Nephron progenitor cell (in vitro differentiated cells): ENCODE measurements around the gene PCDH8.
"Not testable (repeated sequence)": the region's sequence is repeated elsewhere in the genome, so short reads cannot be mapped to it uniquely, and the experiment has no call there.

Source experiments
- DNase-seq: peaks from one replicate; pipeline ENCODE4 v3.0.0; 2021
- H3K27ac Mint-ChIP-seq: 2 replicates; pipeline ENCODE4 v1.8.0; 2021; ENCODE audit warnings: mild to moderate bottlenecking, moderate library complexity, mixed read lengths
- H3K27me3 Mint-ChIP-seq: 2 replicates; pipeline ENCODE4 v1.8.0; 2021; ENCODE audit warnings: mild to moderate bottlenecking, low read depth, mixed read lengths; ENCODE audit not compliant: poor library complexity
- H3K36me3 Mint-ChIP-seq: 2 replicates; pipeline ENCODE4 v1.8.0; 2021; ENCODE audit warnings: low read depth, mixed read lengths
- H3K4me1 Mint-ChIP-seq: 2 replicates; pipeline ENCODE4 v1.8.0; 2021; ENCODE audit warnings: mixed read lengths
- H3K4me3 Mint-ChIP-seq: 2 replicates; pipeline ENCODE4 v1.8.0; 2021; ENCODE audit warnings: mild to moderate bottlenecking, moderate library complexity, mixed read lengths
- H3K9me3 Mint-ChIP-seq: 2 replicates; pipeline ENCODE4 v1.8.0; 2021; ENCODE audit warnings: mild to moderate bottlenecking, moderate library complexity, mixed read lengths
- CTCF ChIP-seq: fragments of 200-600 bp; sonication (generic); IDR thresholded peaks from 2 replicates; pipeline ENCODE4 v1.5.0; 2021; ENCODE audit warnings: antibody characterized with exemption

Gene PCDH8

GRCh38 chr13:52835071-52835839 lies 13.2 kb downstream of the PCDH8 start:
- no peak for DNase-seq
- H3K27me3 Mint-ChIP-seq, result peaks cover 26% of the 10 kb centered on the region

GRCh38 chr13:52833296-52833875 lies 15.1 kb downstream of the PCDH8 start:
- Mint-ChIP-seq H3K27ac (no peak overlapping the region), H3K36me3 (no peaks in the 10 kb centered on the region), H3K27me3 (peaks cover 14% of the 10 kb centered on the region), H3K4me3 (no peak overlapping the region), H3K9me3 (no peaks in the 10 kb centered on the region), H3K4me1 (peaks cover 16% of the 10 kb centered on the region)
- no peak for DNase-seq
- TF ChIP-seq CTCF, result no peak

More at GRCh38 chr13:52835071-52835839, 13.2 kb downstream of the PCDH8 start:
- H3K9me3 Mint-ChIP-seq, result no peaks in the 10 kb centered on the region
- H3K27ac Mint-ChIP-seq, result peak overlapping the region; percentile 26
- H3K4me3 Mint-ChIP-seq, result no peak overlapping the region
- peaks cover 16% of the 10 kb centered on the region for H3K4me1 Mint-ChIP-seq
- no peaks in the 10 kb centered on the region for H3K36me3 Mint-ChIP-seq
- no peak for TF ChIP-seq CTCF

GRCh38 chr13:52832313-52832712 lies 16.1 kb downstream of the PCDH8 start:
- no peaks in the 10 kb centered on the region for H3K9me3 Mint-ChIP-seq
- no peak overlapping the region for H3K4me3 Mint-ChIP-seq
- no peaks in the 10 kb centered on the region for H3K36me3 Mint-ChIP-seq
- peaks cover 16% of the 10 kb centered on the region for H3K4me1 Mint-ChIP-seq
- DNase-seq, result no peak
- TF ChIP-seq CTCF, result no peak
- no peak overlapping the region for H3K27ac Mint-ChIP-seq
- peaks cover 14% of the 10 kb centered on the region for H3K27me3 Mint-ChIP-seq

- no peak for DNase-seq
- Mint-ChIP-seq H3K9me3 (peaks cover 6% of the 10 kb centered on the region), H3K27ac (no peak overlapping the region), H3K27me3 (peaks cover 10% of the 10 kb centered on the region), H3K4me1 (peaks cover 16% of the 10 kb centered on the region), H3K36me3 (no peaks in the 10 kb centered on the region), H3K4me3 (no peak overlapping the region)
- TF ChIP-seq CTCF, result no peak
These were observed 17.5 kb downstream of the PCDH8 start for GRCh38 chr13:52830946-52831345.

GRCh38 chr13:52827839-52828238 lies 20.6 kb downstream of the PCDH8 start:
- TF ChIP-seq CTCF, result no peak
- H3K4me3 Mint-ChIP-seq, result no peak overlapping the region
- peaks cover 7% of the 10 kb centered on the region for H3K27me3 Mint-ChIP-seq
- no peak overlapping the region for H3K27ac Mint-ChIP-seq
- no peaks in the 10 kb centered on the region for H3K36me3 Mint-ChIP-seq
- H3K4me1 Mint-ChIP-seq, result peaks cover 4% of the 10 kb centered on the region
- no peak for DNase-seq
- H3K9me3 Mint-ChIP-seq, result peaks cover 16% of the 10 kb centered on the region

GRCh38 chr13:52817886-52818285 lies 30.6 kb downstream of the PCDH8 start:
- H3K4me3 Mint-ChIP-seq, H3K4me1 Mint-ChIP-seq, H3K27me3 Mint-ChIP-seq, H3K27ac Mint-ChIP-seq, DNase-seq, H3K36me3 Mint-ChIP-seq: not testable (repeated sequence)
- peaks cover 19% of the 10 kb centered on the region for H3K9me3 Mint-ChIP-seq
